HEK293T (cell line): Measurements from ENCODE around the gene ADAT2.

Experiments
- CTCF ChIA-PET: fragments of 350-600 bp; formaldehyde crosslinking; extraction: SDS; loops from one replicate; lab custom pipeline; 2021; ENCODE audit warnings: antibody characterized with exemption, inconsistent platforms; lab: Yijun Ruan, JAX
- POLR2A ChIA-PET: fragments of 350-600 bp; formaldehyde crosslinking; extraction: SDS; loops from one replicate; lab custom pipeline; 2020; ENCODE audit warnings: antibody characterized with exemption, inconsistent platforms; lab: Yijun Ruan, JAX
- DNase-seq: peaks from one replicate; pipeline ENCODE4 v3.0.0; 2012; ENCODE audit warnings: mixed read lengths; ENCODE audit errors: extremely low spot score
- ARNT ChIP-seq: fragments of 450-650 bp; IDR thresholded peaks from 2 replicates; pipeline ENCODE4 v1.6.1; 2017; ENCODE audit warnings: mild to moderate bottlenecking
- BHLHE40 ChIP-seq: fragments of 450-650 bp; IDR thresholded peaks from 2 replicates; pipeline ENCODE4 v1.6.1; 2016; ENCODE audit warnings: mild to moderate bottlenecking, moderate library complexity, borderline replicate concordance
- CTBP1 ChIP-seq: fragments of 450-650 bp; IDR thresholded peaks from 2 replicates; pipeline ENCODE4 v1.6.1; 2016; ENCODE audit warnings: borderline replicate concordance
- ELF4 ChIP-seq: fragments of 450-650 bp; IDR thresholded peaks from 2 replicates; pipeline ENCODE4 v1.6.1; 2017; ENCODE audit warnings: antibody characterized with exemption
- FOXA1 ChIP-seq: fragments of 450-650 bp; IDR thresholded peaks from 2 replicates; pipeline ENCODE4 v1.6.1; 2016; ENCODE audit warnings: mild to moderate bottlenecking
- FOXK2 ChIP-seq: fragments of 450-650 bp; IDR thresholded peaks from 2 replicates; pipeline ENCODE4 v1.6.1; 2016; ENCODE audit warnings: mild to moderate bottlenecking
- FOXM1 ChIP-seq: fragments of 450-650 bp; IDR thresholded peaks from 2 replicates; pipeline ENCODE4 v1.6.1; 2017; ENCODE audit warnings: mild to moderate bottlenecking, borderline replicate concordance
- HDGF ChIP-seq: fragments of 450-650 bp; IDR thresholded peaks from 2 replicates; pipeline ENCODE4 v1.6.1; 2017; ENCODE audit warnings: antibody characterized with exemption, borderline replicate concordance
- L3MBTL2 ChIP-seq: fragments of 450-650 bp; conservative IDR thresholded peaks from 2 replicates; pipeline ENCODE4 v1.6.1; 2016; ENCODE audit warnings: mild to moderate bottlenecking
- LEF1 ChIP-seq: fragments of 450-650 bp; IDR thresholded peaks from 2 replicates; pipeline ENCODE4 v1.6.1; 2017; ENCODE audit warnings: mild to moderate bottlenecking, borderline replicate concordance
- NFRKB ChIP-seq: fragments of 450-650 bp; IDR thresholded peaks from 2 replicates; pipeline ENCODE4 v1.6.1; 2016; ENCODE audit warnings: mild to moderate bottlenecking, moderate library complexity
- SP1 ChIP-seq: fragments of 450-650 bp; IDR thresholded peaks from 2 replicates; pipeline ENCODE4 v1.6.1; 2017
- SUZ12 ChIP-seq: fragments of 450-650 bp; IDR thresholded peaks from 2 replicates; pipeline ENCODE4 v1.6.1; 2016; ENCODE audit warnings: mild to moderate bottlenecking
- TARDBP ChIP-seq: fragments of 450-650 bp; IDR thresholded peaks from 2 replicates; pipeline ENCODE4 v1.6.1; 2016
- ZNF384 ChIP-seq: fragments of 450-650 bp; IDR thresholded peaks from 2 replicates; pipeline ENCODE4 v1.6.1; 2016
- TF ChIP-seq, protein P1 (sequence below): fragments of 450-650 bp; IDR thresholded peaks from 2 replicates; pipeline ENCODE4 v1.6.1; 2016

The ADAT2 gene

GRCh38 chr6:143394389-143394788 lies 56.1 kb downstream of the ADAT2 start:
- ChIA-PET POLR2A (no interaction called here), CTCF (interaction anchor here (0.6 kb wide), 1 partner anchor 33 kb away, joined by 3 read pairs; no protein-coding TSS in a partner anchor)
- TF ChIP-seq FOXK2 (no peak), ARNT (no peak), LEF1 (no peak), FOXA1 (no peak), ZNF384 (no peak), HDGF (no peak), SUZ12 (no peak), CTBP1 (no peak), ELF4 (no peak), TARDBP (no peak)
- no peak for DNase-seq

- POLR2A ChIA-PET, result no interaction called here
- DNase-seq, result no peak
- CTCF ChIA-PET, result no interaction called here
Observed at GRCh38 chr6:143390278-143390677, 60.2 kb downstream of the ADAT2 start.

GRCh38 chr6:143385636-143386035 lies 64.9 kb downstream of the ADAT2 start:
- CTCF ChIA-PET, result interaction anchor here (0.8 kb wide), 1 partner anchor 545 kb away, joined by 3 read pairs; no protein-coding TSS in a partner anchor
- TF ChIP-seq CTBP1 (no peak), FOXA1 (no peak), FOXM1 (no peak), SUZ12 (no peak), ELF4 (no peak), SP1 (no peak), BHLHE40 (no peak), LEF1 (no peak), L3MBTL2 (no peak), ARNT (no peak), NFRKB (no peak), ZNF384 (no peak)
- TF ChIP-seq, protein P1, sequence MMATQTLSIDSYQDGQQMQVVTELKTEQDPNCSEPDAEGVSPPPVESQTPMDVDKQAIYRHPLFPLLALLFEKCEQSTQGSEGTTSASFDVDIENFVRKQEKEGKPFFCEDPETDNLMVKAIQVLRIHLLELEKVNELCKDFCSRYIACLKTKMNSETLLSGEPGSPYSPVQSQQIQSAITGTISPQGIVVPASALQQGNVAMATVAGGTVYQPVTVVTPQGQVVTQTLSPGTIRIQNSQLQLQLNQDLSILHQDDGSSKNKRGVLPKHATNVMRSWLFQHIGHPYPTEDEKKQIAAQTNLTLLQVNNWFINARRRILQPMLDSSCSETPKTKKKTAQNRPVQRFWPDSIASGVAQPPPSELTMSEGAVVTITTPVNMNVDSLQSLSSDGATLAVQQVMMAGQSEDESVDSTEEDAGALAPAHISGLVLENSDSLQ, result no peak
- no peak for DNase-seq
- POLR2A ChIA-PET, result no interaction called here

More at GRCh38 chr6:143390278-143390677, 60.2 kb downstream of the ADAT2 start:
- TF ChIP-seq BHLHE40, result no peak
- no peak for TF ChIP-seq TARDBP
- TF ChIP-seq CTBP1, result no peak
- no peak for TF ChIP-seq SUZ12
- TF ChIP-seq FOXA1, result no peak
- TF ChIP-seq ZNF384, result no peak
- TF ChIP-seq, protein P1, result no peak
- TF ChIP-seq ARNT, result no peak
- TF ChIP-seq ELF4, result no peak
- no peak for TF ChIP-seq NFRKB
- TF ChIP-seq FOXM1, result no peak
- no peak for TF ChIP-seq LEF1
- no peak for TF ChIP-seq SP1
- TF ChIP-seq HDGF, result no peak
- TF ChIP-seq L3MBTL2, result no peak
- no peak for TF ChIP-seq FOXK2

DNA sequence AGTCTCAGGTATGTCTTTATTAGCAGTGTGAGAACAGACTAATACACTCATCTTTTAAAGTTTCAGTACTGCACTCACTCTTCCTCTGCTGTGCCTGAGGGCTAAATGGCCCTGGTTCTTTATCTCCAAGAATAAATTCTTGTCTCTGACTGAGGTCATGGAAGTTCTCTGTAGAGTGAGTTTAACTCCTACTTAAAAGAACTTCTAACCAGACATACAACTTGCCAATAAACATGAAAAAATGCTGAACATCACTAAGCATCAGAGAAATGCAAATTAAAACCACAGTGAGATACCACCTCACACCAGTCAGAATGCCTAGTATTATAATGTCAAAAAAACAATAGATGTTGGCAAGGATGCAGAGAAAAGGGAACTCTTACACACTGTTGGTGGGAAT lies 73.6 kb downstream of the ADAT2 start:
- CTCF ChIA-PET, result no interaction called here
- TF ChIP-seq SUZ12 (no peak), NFRKB (no peak), FOXA1 (no peak), BHLHE40 (no peak), FOXK2 (no peak), ARNT (no peak), L3MBTL2 (no peak), LEF1 (no peak)
- DNase-seq, result no peak
- POLR2A ChIA-PET, result no interaction called here

- DNase-seq, result no peak
- POLR2A ChIA-PET, result no interaction called here
- CTCF ChIA-PET, result no interaction called here
- TF ChIP-seq LEF1 (no peak), SP1 (no peak), HDGF (no peak), ZNF384 (no peak), FOXM1 (no peak)
- TF ChIP-seq, protein P1, result no peak
Observed at GRCh38 chr6:143376375-143376774, 74.1 kb downstream of the ADAT2 start.

DNA sequence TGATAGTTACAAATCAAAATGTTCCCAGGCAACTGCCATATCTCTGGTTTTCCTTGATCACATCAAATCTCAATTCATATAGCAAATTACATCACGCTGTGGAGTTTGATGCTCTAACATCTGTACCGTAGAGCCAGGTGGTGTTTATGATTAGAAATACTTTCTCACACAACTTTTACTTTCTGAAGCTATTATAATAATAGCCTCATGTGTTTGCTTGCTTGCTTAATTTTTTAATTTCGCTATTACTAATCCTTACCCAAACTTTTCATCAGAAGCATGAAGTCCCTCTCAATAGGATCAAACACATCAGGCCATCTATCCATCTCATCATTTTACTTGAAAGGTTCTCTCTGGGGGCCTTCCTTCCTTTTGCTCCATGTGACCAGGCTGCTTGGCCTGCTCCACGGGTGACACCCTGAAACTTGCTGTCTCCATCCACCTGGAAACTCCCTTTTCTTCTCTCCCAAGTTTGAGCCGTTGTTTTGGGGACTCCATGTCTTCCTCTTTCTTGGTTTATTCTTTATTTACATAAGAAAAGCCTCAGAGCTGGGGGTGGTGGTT lies 75.4 kb downstream of the ADAT2 start:
- no peak for DNase-seq
- ChIA-PET CTCF (no interaction called here), POLR2A (no interaction called here)
- no peak for TF ChIP-seq L3MBTL2
- TF ChIP-seq SUZ12, result no peak
- TF ChIP-seq ELF4, result no peak
- no peak for TF ChIP-seq SP1
- no peak for TF ChIP-seq ZNF384

GRCh38 chr6:143374014-143374413 lies 76.5 kb downstream of the ADAT2 start:
- CTCF ChIA-PET, result interaction anchor here (0.7 kb wide), 1 partner anchor 1253 kb away, joined by 3 read pairs; no protein-coding TSS in a partner anchor
- TF ChIP-seq L3MBTL2 (no peak), BHLHE40 (no peak), ARNT (no peak), FOXK2 (no peak), SP1 (no peak), NFRKB (no peak)
- POLR2A ChIA-PET, result no interaction called here
- DNase-seq, result no peak
